Thyroid gland (tissue), 4 donors: ENCODE data around the gene SNAPC3. TPM values are rescaled to one million over a fixed set of nuclear protein-coding genes. Genes with fewer than 3 reads are reported as not detected.
A peak's percentile ranks its signal among the peaks of the same experiment; 100 is the strongest.

Experiments
- DNase-seq, 2 donors: peaks; one replicate each; pipeline ENCODE4 v3.0.0-alpha.2; 2019
- H3K27ac ChIP-seq, 3 donors: fragments of 200-600 bp; sonication (generic); 1 replicate in 2 of 3; 2 replicates in 1 of 3; pipeline ENCODE4 v1.5.1; 2016 to 2019; ENCODE audit warnings: mild to moderate bottlenecking in 1 of 3, moderate library complexity in 1 of 3
- H3K27me3 ChIP-seq: fragments of 200-600 bp; sonication (generic); one replicate; pipeline ENCODE4 v1.5.1; 2019
- H3K36me3 ChIP-seq, 2 donors: fragments of 200-600 bp; sonication (generic); one replicate each; pipeline ENCODE4 v1.5.1; 2016 to 2019
- H3K4me1 ChIP-seq, 2 donors: fragments of 200-600 bp; sonication (generic); one replicate each; pipeline ENCODE4 v1.5.1; 2017 to 2019
- H3K4me3 ChIP-seq, 3 donors: fragments of 200-600 bp; sonication (generic); replicated peaks in 1 of 3; 1 replicate in 2 of 3; 2 replicates in 1 of 3; pipeline ENCODE4 v1.5.1; 2016; ENCODE audit warnings: mild to moderate bottlenecking in 1 of 3
- H3K9me3 ChIP-seq: fragments of 200-600 bp; sonication (generic); one replicate; pipeline ENCODE4 v1.5.1; 2017
- CTCF ChIP-seq, 6 experiments: fragments of 200-600 bp in 3 of 6; fragments of 450-650 bp in 3 of 6; sonication (generic) in 3 of 6; IDR thresholded peaks; one replicate each; pipeline ENCODE4 v1.5.1; 2016 to 2019; ENCODE audit warnings: antibody characterized with exemption in 6 of 6, mild to moderate bottlenecking in 2 of 6, inconsistent platforms in 1 of 6, moderate library complexity in 1 of 6
- POLR2A ChIP-seq, 2 donors: fragments of 450-650 bp; IDR thresholded peaks; one replicate each; pipeline ENCODE4 v1.6.1; 2017; ENCODE audit warnings: antibody characterized with exemption in 2 of 2, mild to moderate bottlenecking in 2 of 2, moderate library complexity in 1 of 2
- WGBS, 2 donors: methylation state at CpG; one replicate each; pipeline ENCODE4 v1.1.5; 2017; 5-methylcytosine and 5-hydroxymethylcytosine counted together
- intact Hi-C: fragments of 100-400 bp; cut with DNase I; formaldehyde crosslinking; loops from one replicate; pipeline ENCODE4 v1.15.1; 2023
- total RNA-seq, 4 donors: library from RNA; depleted of rRNA; stranded (reverse); fragments of >200 nt; gene quantifications; one replicate each; pipeline ENCODE4 v1.2.3, GENCODE V29; 2016

SNAPC3 gene
- total RNA-seq, 4 donors from 2014 or later, result 32.4 to 51.3 (median 34.2) TPM

- Histone ChIP-seq H3K27ac (no peak overlapping the region), H3K4me3 (no peak overlapping the region), H3K4me1 (no peaks in the 10 kb centered on the region), H3K9me3 (no peaks in the 10 kb centered on the region), H3K36me3 (no peaks in the 10 kb centered on the region), H3K27me3 (no peaks in the 10 kb centered on the region)
- DNase-seq, result no peak
- intact Hi-C loops, result no loop called here
- WGBS, 2 donors, result 81 to 84% methylated on average over 5 of the region's 5 CpGs
- TF ChIP-seq CTCF (IDR thresholded peaks at IDR 0.05), result no peak
- TF ChIP-seq POLR2A (IDR thresholded peaks at IDR 0.05), result no peak
These were observed 30.3 kb upstream of the SNAPC3 start for GRCh38 chr9:15392363-15392762.

GRCh38 chr9:15400281-15400941 is 22.3 kb upstream of the SNAPC3 start:
- 68 to 72% methylated on average over 5 of the region's 5 CpGs for WGBS, 2 donors

GRCh38 chr9:15401266-15401665 is 21.4 kb upstream of the SNAPC3 start:
- TF ChIP-seq CTCF (IDR thresholded peaks at IDR 0.05), result no peak
- no peak for TF ChIP-seq POLR2A (IDR thresholded peaks at IDR 0.05)
- H3K36me3 ChIP-seq, result no peaks in the 10 kb centered on the region
- WGBS, 2 donors, result 19 to 22% methylated on average over 8 of the region's 8 CpGs
- intact Hi-C loops, result no loop called here
- H3K27me3 ChIP-seq, result no peaks in the 10 kb centered on the region
- no peaks in the 10 kb centered on the region for H3K4me1 ChIP-seq
- H3K9me3 ChIP-seq, result no peaks in the 10 kb centered on the region
- peak; percentile 76 to 78 for DNase-seq
- no peak overlapping the region for H3K4me3 ChIP-seq
- H3K27ac ChIP-seq, result peak overlapping the region in 1 of 3 donors; percentile 56

More at GRCh38 chr9:15400281-15400941, 22.3 kb upstream of the SNAPC3 start:
- no peaks in the 10 kb centered on the region for H3K27me3 ChIP-seq
- no peaks in the 10 kb centered on the region for H3K9me3 ChIP-seq
- no peaks in the 10 kb centered on the region for H3K4me1 ChIP-seq
- DNase-seq, result no peak
- no peak for TF ChIP-seq POLR2A (IDR thresholded peaks at IDR 0.05)
- TF ChIP-seq CTCF (IDR thresholded peaks at IDR 0.05), result no peak
- H3K27ac ChIP-seq, result peak overlapping the region in 1 of 3 donors; percentile 25
- no peak overlapping the region for H3K4me3 ChIP-seq
- H3K36me3 ChIP-seq, result no peaks in the 10 kb centered on the region
- intact Hi-C loops, result no loop called here

GRCh38 chr9:15403155-15403554 is 19.5 kb upstream of the SNAPC3 start:
- intact Hi-C loops, result no loop called here
- TF ChIP-seq CTCF (IDR thresholded peaks at IDR 0.05) (peak in 1 of 6 experiments; percentile 8), POLR2A (IDR thresholded peaks at IDR 0.05) (no peak)
- WGBS, 2 donors, result 72 to 74% methylated on average over 4 of the region's 4 CpGs

GRCh38 chr9:15404171-15404570 is 18.5 kb upstream of the SNAPC3 start:
- Histone ChIP-seq H3K36me3 (no peaks in the 10 kb centered on the region), H3K4me1 (no peaks in the 10 kb centered on the region), H3K9me3 (no peaks in the 10 kb centered on the region), H3K27me3 (no peaks in the 10 kb centered on the region), H3K4me3 (no peak overlapping the region), H3K27ac (no peak overlapping the region)
- no peak for TF ChIP-seq POLR2A (IDR thresholded peaks at IDR 0.05)
- TF ChIP-seq CTCF (IDR thresholded peaks at IDR 0.05), result no peak
- WGBS, 2 donors, result 38 to 71% methylated on average over 1 of the region's 1 CpG
- intact Hi-C loops, result no loop called here
- DNase-seq, result no peak

More at GRCh38 chr9:15403155-15403554, 19.5 kb upstream of the SNAPC3 start:
- Histone ChIP-seq H3K27me3 (no peaks in the 10 kb centered on the region), H3K9me3 (no peaks in the 10 kb centered on the region), H3K4me1 (no peaks in the 10 kb centered on the region), H3K4me3 (no peak overlapping the region), H3K36me3 (no peaks in the 10 kb centered on the region), H3K27ac (no peak overlapping the region)
- peak; percentile 13 to 22 for DNase-seq
